Effector CD4-positive, alpha-beta T cell (primary cell): Measurements from ENCODE around the gene VIPR2.
"Not testable (repeated sequence)": the region's sequence is repeated elsewhere in the genome, so short reads cannot be mapped to it uniquely, and the experiment has no call there.

ENCODE experiments used
- DNase-seq: peaks from one replicate; pipeline ENCODE4 v3.0.0-alpha.2; 2020

VIPR2 gene

DNA sequence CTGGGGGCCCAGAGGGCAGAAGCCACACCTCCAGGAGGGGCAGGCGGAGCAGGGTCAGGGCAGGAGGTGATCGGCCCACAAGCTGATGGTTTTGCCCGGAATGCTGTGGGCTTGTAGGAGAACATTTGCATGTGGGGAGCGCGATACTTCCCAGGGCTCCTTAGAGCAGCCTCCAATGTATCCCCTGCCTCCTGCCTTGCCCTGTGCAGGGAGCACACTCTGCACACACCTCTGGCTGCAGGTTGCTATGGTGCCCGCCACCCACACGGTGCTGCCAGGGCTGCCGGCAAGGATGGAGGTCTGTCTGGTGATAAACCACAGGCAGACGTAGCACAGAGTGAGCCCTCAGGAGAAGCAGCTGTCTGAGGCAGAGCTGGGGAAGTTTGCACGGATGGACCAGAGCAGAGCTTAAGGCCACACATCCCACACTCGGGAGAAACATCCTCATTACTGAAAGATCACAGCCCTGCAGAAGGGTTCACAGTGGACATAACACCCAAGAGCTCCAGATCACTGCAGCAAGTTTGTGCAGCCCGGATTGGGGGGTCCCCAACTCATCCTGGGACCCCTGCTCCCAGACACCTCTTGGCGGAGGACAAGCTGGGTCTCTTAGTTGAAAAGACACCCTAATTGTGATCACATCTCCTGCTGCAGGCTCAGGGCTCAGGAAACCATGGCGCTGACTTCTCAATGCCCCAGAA, 41.8 kb downstream of the VIPR2 start:
- DNase-seq = no peak

DNA sequence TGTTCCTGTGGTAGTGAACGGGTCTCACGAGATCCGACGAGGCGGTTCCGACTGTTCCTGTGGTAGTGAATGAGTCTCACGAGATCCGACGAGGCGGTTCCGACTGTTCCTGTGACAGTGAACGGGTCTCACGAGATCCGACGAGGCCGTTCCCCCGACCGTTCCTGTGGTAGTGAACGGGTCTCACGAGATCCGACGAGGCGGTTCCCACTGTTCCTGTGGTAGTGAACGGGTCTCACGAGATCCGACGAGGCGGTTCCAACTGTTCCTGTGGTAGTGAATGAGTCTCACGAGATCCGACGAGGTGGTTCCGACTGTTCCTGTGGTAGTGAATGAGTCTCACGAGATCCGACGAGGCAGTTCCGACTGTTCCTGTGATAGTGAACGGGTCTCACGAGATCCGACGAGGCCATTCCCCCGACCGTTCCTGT, 43.0 kb downstream of the VIPR2 start:
- DNase-seq = not testable (repeated sequence)

DNA sequence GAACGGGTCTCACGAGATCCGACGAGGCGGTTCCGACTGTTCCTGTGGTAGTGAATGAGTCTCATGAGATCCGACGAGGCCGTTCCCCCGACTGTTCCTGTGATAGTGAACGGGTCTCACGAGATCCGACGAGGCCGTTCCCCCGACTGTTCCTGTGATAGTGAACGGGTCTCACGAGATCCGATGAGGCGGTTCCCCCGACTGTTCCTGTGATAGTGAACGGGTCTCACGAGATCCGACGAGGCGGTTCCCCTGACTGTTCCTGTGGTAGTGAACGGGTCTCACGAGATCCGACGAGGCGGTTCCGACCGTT, 43.6 kb downstream of the VIPR2 start:
- not testable (repeated sequence) for DNase-seq

DNA sequence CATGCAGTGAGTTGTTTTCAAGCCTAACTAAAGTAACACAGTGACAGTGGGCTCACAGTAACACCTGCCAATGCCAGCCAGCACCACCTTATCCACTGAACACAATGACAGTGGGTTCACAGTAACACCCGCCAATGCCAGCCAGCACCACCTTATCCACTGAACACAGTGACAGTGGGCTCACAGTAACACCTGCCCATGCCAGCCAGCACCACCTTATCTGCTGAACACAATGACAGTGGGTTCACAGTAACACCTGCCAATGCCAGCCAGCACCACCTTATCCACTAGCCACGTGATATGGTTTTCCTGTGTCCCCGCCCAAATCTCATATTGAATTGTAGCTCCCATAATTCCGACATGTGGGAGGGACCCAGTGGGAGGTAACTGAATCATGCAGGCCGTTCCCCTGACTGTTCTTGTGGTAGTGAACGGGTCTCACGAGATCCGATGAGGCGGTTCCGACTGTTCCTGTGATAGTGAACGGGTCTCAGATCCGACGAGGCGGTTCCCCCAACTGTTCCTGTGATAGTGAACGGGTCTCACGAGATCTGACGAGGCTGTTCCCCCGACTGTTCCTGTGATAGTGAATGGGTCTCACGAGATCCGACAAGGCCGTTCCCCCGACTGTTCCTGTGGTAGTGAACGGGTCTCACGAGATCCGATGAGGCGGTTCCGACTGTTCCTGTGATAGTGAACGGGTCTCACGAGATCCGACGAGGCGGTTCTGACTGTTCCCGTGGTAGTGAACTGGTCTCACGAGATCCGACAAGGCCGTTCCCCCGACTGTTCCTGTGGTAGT, 44.2 kb downstream of the VIPR2 start:
- DNase-seq = not testable (repeated sequence)

DNA sequence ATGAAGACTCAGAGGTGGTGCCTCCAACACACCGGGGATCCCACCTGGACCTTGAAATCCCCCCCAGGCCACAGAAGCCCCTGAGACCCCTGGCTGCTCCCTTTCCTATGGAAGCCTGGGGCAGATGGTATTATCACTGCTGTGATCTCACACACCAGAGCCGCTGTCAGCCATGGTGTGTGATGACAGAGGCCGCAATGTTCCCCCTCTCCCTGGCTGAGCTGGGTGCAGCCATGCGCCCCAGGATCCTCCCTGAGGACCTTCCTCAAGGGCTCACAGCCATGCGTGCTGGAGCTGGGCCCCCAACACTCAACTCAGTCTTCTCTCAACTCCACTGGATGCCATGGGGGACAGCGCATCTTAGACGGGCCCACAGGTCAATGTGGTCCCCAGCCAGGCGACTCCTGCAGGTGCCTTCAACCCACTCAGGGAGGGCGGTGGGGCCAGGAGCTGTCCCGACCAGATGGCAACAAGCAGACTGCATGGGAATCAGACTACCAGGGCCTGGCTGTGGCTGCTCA, 44.9 kb downstream of the VIPR2 start:
- DNase-seq = no peak

DNA sequence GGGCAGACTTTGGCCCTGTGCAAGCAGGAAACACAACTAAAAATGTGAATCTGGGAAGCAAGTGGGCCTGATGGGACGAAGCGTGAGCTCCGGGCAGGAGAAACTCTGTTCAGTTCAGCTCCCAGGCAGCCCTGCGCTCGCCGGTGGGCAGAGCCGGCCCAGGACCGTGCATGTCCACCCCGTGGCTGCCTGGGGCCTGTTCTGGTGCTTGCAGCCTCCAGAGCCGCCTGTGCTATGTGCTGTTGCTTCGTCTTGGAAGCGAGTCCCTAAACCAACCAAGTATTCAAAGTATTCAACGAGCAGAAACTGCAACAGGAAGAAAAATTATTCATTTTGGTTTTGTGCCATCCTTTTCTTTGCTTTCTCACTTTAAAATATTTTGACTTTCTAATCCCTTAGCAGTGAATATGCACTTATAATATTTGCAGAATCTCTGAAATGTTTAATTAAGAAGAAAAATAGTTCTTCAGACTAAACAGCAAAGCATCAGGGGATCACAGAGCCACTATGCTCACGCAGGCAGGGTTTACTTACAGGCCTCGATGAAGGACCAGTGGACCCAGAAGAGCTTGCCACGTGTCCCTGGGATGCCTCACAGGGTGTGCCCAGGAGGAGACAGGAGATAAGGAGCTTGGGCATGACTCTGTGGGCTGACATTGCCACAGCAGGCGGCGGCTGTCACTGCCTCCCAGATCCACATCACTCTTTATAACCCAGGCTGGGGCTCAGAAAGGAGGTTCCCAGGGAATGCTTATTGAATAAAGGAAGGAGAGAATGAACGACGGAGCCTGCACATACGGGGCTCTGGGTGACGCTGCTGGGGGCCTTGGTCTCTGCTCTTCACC, 45.6 kb downstream of the VIPR2 start:
- DNase-seq = no peak

DNA sequence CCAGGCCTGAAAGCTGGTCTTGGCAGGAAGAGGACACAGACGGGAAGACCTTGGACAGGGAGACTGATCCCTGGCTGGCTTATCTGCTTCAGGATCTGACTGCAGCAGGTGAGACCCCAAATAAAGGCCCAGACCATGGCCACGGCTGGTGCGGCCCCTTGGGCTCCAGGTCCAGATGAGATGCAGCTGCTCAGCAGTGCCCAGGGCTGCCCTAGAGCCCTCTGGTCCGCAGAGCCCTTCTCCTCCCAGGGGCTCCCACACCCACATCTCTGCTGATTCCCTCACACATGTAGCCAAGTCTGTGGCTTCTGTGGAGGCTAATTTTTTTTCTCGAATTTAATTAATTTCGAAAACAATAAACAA, 46.3 kb downstream of the VIPR2 start:
- no peak for DNase-seq

DNA sequence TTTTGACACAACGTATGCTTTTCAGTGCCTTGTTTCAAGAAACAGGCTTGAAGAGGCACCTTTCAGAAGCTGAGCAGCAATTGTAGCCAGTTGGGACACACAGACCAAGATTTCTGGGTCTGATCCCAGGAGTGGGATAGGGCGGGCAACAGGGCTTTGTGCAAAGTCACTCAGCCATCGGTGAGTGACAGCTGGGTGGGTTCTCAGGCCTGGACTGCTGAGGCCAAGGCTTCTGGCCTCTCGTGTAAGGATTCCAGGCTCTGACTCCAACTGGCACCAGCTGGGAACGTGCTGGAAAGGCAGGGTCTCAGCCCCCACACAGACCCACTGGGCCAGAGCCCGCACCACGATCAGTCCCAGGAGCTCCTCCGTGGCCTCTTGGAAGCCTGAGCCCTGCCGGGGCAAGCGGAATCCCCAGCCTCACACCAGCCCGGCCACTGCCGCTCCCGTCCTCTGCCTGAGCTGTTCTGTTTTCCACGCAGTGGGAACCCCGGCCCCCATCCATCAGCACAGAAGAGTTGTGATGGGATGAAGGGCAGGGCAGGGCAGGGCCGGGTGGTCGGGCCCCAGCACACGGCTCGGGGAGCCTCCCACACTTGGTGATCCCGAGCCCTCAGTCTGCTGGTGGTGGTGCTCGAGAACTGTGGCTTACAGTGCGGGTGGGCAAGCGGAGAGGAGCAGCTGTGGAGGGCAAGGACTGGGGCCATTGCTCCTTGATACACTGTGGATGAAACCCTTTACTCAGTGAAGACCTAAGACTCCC, 46.8 kb downstream of the VIPR2 start:
- DNase-seq = no peak

DNA sequence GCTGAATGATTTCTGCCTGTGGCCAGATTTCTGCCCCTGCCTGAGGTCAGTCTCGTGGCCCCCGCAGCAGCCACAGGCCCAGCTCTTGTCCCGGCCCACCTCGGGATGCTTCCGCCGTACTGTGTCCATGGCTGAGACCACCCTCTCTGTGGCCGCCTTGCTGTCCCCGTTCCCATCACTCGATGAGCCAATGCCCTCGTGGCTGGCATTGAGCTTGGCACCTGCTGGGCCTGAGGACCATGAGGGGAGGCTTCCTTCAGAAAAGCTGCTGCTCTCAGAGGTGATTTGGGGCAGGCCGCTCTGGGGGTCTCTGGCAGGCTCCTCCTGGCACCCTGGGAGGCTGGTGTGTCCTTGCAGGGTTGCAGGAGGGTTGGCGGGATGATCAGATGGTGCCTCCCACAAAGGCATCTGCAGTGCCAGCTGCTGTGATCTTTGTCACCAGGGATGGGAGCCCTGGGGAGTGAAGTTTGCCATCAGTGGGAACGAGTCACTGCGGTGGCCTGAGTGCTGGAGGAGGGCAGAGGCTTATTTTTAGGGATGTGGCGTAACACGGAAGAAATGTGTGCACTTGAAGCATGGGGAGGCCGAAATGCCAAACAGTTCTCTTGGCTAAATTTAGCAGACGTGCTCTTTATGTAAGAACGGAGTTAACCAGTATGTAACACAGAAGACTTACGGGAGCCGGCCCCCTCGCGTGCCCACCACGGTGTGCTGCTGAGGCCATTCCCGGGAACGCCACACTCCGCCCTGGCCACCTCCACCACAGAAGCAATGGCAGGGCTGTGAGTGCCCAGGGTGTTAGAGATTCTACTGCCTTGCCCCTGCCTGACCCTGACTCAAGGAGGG, 47.7 kb downstream of the VIPR2 start:
- DNase-seq = no peak

DNA sequence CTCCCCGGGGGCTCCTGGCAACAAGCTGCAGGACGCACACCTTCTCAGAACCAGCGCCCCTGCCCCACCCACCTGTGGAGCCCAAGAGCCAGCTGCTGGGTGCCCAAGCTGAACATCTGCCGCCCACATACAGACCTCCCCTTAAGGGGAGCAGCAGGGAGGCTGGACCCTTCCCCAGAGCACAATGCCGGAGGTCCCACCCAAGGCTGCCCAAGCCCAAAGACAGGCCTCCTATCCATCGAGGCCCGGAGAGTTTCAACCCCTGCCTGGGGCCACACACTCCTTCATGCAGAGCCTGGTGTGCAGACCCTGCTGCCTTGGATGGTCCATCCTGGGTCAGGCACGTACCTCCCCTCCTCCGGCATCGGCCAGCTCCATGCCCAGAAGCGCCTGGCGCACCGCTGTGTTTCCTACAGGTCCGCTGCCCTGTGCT, 48.7 kb downstream of the VIPR2 start:
- no peak for DNase-seq

DNA sequence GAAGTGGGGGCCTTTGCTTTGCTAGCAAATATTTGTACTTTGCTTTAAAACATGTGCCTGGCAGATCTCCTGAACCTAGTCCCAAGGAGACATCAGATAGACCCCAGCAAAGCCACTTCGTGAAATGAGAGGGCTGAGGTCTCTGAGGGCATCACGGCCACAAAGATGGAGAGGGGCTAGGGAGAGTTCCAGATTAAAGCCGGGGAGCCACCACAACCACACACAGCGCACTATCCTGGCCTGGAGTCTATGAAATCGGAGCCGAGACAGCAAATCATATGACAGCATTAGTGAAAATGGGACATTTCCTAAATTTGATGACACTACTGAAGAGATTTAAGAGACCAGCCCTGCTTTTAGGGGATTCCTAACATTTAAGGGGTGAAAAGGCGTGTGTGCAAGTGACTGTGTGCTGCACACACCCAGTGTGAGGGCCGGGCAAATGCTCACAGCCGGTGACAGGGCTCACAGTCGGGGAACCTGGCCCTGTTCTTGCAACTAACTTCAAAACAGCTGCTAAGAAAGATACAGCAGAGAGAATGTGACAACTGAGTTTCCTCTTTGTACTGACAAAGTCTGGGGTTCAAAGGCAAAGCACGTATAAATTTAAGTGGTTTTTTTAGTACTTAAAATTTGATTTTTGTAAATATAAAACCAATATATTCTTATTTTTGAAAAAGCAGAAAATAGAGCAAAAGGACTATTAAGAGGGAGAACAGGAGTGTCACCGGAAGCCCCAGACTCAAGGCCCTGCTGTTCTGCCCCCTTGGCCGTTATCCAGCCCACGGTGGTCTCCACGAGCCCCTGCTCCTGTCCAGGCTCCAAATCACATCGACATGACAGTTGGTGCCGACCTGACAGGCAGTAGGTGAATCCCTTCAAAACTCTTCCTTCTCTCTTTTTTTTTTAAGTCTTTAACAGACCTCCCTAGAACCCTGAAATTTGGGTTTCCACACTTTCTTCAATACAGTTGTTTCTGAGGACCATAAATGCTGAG, 49.5 kb downstream of the VIPR2 start:
- no peak for DNase-seq

DNA sequence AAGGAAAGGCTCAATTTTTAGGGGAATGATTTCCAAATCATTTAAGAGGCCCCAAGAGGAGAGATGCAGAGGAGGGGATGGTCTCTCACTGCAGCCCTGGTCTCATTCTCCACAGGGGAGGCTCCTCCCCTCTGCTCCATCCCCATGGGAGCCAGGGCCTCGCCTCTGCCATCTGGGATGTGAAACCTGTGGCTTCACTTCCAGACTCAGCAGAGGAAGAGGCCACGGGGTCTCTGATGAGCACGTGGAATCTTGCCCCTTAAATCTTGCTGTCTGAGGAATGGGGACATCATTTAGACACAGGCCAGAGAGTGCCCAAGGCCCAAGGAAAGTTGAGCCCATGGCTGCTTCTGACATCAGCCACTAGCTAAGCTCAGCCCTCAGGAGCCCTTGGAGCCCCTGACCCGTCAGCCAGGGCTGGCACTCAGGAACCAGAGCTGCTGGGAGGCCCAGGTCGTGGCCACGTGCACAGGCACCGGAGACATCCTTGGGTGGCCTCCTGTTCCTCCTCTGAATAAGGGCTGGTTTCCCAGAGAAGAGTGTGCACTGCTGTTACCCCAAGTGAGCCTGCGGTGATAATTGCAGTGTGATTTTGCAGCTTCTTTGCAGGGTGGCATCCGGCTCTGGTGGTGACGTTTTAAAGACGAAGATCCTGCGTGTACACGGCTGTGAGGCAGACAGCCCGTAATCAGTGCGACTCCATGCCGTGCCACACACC, 50.5 kb downstream of the VIPR2 start:
- no peak for DNase-seq

DNA sequence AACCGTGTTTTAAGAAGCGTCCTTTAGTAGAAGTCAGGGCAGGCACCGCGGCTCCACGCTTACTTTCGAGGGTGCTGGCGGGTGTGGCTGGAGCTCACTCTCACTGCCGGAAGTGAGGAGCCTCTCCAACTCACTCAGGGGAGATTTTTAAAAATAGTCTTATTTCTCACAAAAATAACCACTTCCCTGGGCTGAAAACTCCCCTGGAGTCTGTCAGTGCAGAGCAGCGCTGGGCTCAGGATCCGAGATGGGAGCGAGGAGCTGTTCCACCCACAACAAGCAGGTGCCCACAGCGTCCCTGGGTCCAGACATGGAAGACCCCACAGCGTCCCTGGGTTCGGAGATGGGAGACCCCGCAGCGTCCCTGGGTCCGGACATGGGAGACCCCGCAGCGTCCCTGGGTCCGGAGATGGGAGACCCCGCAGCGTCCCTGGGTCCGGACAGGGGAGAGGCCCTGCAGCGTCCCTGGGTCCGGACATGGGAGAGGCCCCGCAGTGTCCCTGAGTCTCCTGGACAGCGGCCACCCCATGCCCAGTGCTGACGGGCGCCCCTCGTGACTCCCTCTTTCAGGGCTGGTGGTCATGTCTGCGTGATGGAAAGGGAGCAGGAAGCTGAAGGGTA, 51.2 kb downstream of the VIPR2 start:
- no peak for DNase-seq

DNA sequence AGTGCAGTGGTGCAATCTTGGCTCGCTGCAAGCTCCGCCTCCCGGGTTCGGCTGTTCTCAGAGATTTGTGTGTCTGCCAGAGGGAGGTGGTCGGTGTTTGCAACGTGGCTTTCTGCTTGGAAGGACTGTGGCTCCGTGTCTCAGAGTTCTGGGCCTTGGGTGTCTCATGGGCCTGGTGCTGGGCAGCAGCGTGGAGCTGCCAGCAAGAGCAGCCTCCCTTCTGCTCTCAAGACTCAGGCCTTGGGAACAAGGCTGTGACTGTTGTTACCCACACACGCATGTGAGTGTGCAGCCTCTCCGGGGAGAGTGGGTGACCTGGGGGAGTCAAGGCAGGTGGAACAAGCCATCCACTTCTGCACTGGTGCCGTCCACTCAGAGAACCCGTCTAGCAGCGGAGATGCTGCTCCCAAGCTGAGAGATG, 52.0 kb downstream of the VIPR2 start:
- no peak for DNase-seq

DNA sequence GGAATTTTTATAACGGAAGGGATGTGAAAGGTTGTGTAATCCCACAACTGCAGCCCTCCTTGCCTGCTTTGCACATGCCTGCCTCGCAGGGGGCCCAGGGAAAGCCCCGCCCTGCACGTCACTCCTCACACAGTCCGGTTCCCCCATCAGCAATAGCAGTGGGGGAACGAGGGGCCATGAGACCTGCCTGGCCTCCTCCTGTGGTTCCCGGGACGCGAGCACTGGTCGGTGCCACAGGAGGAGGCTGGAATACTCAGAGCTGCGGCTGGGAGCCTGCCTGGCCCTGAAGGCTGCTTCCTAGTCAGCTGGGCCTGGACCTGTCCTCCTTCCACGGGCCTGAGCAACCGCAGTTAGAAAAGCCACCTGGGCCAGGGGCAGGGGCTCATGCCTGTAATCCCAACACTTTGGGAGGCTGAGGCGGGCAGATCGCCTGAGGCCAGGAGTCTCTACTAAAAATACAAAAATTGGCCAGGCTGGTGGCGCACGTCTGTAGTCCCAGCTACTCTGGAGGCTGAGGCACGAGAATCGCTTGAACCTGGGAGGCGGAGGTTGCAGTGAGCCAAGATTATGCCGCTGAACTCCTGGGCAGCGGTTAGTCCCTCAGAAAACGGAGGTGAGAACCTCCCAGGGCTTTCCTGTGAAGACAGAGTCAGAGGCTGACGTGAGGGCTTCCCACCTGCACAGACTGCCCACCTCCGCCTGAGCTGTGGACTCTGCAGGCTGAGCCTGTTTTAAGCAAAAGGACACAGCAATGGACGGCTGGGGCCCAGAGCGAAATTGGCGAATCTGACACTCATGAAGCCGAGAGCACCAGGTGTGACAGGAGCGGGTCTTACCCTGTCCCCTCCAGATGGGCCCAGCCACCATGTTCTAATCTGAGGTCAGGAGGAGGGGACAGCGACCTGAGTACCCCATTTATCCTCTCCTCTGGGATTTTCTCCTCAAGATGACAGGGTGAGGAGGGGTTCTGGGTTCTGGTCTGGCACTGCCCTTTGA, 52.9 kb downstream of the VIPR2 start:
- no peak for DNase-seq

DNA sequence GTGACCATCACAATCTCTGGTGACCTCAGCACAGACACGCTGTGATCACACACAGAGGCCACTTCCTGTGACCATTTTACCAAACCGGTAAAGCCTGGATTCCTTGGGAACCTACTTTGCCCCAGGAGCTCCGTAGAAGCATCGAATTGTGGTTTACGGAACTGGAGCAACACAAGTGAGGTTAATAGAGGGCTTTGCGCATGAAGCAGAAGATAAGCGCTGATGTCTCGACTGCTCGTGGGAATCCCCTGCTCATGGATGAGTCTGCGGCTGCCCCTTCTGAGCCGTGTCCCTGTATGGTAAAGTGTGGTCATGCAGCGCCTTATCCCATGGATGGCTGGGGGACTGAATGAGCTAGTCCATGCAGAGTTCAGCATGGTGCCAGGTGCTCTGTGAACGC, 53.6 kb downstream of the VIPR2 start:
- no peak for DNase-seq

DNA sequence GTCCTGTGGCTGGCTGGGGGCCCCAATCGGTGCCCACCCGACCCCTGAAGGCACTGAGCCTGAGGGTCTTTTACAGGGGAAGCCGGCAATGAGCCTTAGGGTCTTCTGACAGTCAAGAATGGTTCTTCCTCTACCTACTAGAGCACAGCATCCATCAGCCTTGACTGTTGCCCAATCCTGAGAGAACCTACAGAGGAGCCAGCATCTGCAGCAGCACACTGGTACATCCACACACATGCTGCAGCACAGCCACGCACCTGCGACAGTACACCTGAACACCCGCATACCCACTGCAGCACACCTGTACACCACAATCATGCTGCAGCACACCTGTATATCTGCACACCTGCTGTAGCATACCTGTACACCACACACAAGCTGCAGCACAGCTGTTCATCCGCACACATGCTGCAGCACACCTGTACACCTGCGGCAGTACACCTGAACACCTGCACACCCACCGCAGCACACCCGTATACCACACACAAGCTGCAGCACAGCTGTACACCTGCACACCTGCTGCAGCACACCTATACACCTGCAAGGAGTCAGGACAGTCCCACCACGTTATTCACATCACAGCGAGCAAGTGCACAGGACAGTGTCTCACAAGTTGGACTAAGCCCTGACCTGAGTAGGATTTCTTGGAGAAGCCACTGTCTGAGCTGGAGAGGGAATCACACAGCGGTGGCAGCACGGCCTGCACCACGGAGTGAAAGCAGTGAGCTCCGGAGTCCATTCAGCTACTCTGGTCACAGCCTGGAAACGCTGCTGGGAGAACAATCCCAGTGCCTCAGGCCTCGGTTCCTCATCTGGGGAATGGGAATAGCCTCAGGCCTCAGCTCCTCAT, 56.4 kb downstream of the VIPR2 start:
- DNase-seq = no peak
